Keratinocyte (primary cell): Measurements from ENCODE around the gene NDP.

Source experiments
- CTCF ChIP-seq, 3 experiments: IDR thresholded peaks in 1 of 3; conservative IDR thresholded peaks in 1 of 3; optimal IDR thresholded peaks in 1 of 3; 2 replicates in 2 of 3; 3 replicates in 1 of 3; pipeline versions ENCODE3 to v1.5.1; 2011; ENCODE audit warnings: low read length in 3 of 3, mild to moderate bottlenecking in 3 of 3, moderate library complexity in 2 of 3, control low read depth in 1 of 3, inconsistent platforms in 1 of 3; ENCODE audit not compliant: insufficient read depth in 2 of 3; ENCODE audit errors: extremely low read depth in 1 of 3
- EZH2 ChIP-seq: IDR thresholded peaks from one replicate; pipeline ENCODE4 v1.6.1; 2012; ENCODE audit warnings: inconsistent platforms, mild to moderate bottlenecking, low read length, moderate library complexity

GRCh38 chrX:43974100-43974475, 898 bp upstream of the NDP start:
- no peak for TF ChIP-seq EZH2
- TF ChIP-seq CTCF (optimal IDR thresholded peaks at IDR 0.05 in 1 of 3, IDR thresholded peaks at IDR 0.05 in 1 of 3, conservative IDR thresholded peaks at IDR 0.05 in 1 of 3; ENCODE audit: extremely low read depth in 1 of 3, insufficient read depth in 2 of 3, low read length in 3 of 3) = no peak
